Peyer's patch (tissue), 4 donors: ENCODE data around the gene LHB. TPM values are rescaled to one million over a fixed set of nuclear protein-coding genes. Genes with fewer than 3 reads are reported as not detected.
"Not testable (repeated sequence)": the region's sequence is repeated elsewhere in the genome, so short reads cannot be mapped to it uniquely, and the experiment has no call there.

ENCODE experiments used
- DNase-seq, 3 donors: peaks; one replicate each; pipeline ENCODE4 v3.0.0-alpha.2; 2017 to 2019
- H3K27ac ChIP-seq, 4 donors: fragments of 200-600 bp; sonication (generic); one replicate each; pipeline ENCODE4 v1.5.1; 2016 to 2019
- H3K27me3 ChIP-seq, 2 donors: fragments of 200-600 bp; sonication (generic); one replicate each; pipeline ENCODE4 v1.5.1; 2019
- H3K36me3 ChIP-seq, 3 donors: fragments of 200-600 bp; sonication (generic); one replicate each; pipeline ENCODE4 v1.5.1; 2016 to 2019
- H3K4me1 ChIP-seq, 4 donors: fragments of 200-600 bp; sonication (generic); one replicate each; pipeline ENCODE4 v1.5.1; 2016 to 2019
- H3K4me3 ChIP-seq, 4 donors: fragments of 200-600 bp; sonication (generic); 1 replicate in 3 of 4; 2 replicates in 1 of 4; pipeline ENCODE4 v1.5.1; 2016 to 2019; ENCODE audit warnings: mild to moderate bottlenecking in 1 of 4
- H3K9me3 ChIP-seq, 4 donors: fragments of 200-600 bp; sonication (generic); one replicate each; pipeline ENCODE4 v1.5.1; 2016 to 2019; ENCODE audit warnings: mild to moderate bottlenecking in 1 of 4
- POLR2A ChIP-seq, 2 donors: fragments of 450-650 bp; IDR thresholded peaks; one replicate each; pipeline ENCODE4 v1.5.1; 2017; ENCODE audit warnings: antibody characterized with exemption in 2 of 2, mild to moderate bottlenecking in 2 of 2, moderate library complexity in 2 of 2
- total RNA-seq, 4 donors: library from RNA; depleted of rRNA; stranded (reverse); fragments of >200 nt; gene quantifications; one replicate each; pipeline ENCODE4 v1.1.0, GENCODE V29; 2016
- TF ChIP-seq, protein P1 (sequence below), 6 experiments: fragments of 450-650 bp in 4 of 6; fragments of 200-600 bp in 2 of 6; sonication (generic) in 1 of 6; IDR thresholded peaks; one replicate each; pipeline ENCODE4 v1.5.1; 2017 to 2019; ENCODE audit warnings: antibody characterized with exemption in 6 of 6, mild to moderate bottlenecking in 3 of 6, moderate library complexity in 1 of 6

LHB gene
- total RNA-seq, 4 donors from 2014 or later = 15.8 TPM; not detected in 3

DNA sequence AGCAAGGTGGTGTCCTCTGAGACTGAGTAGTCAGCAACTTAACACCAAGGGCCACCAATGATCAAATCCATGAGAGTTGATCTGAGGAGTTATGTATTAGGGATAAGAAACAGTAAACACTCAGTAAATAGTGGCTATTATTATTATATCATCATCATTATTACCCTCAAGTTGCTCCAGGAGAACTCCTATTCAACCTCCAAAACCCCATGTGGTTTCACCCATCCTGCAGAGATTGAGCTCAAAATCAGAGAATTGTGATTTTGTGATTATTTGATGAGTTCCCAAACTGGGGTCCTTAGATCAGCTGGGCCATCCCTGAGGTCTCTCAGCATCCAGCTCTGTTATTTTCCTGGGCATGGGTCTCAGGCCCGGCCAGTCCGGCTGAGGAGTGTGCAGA, 44.1 kb upstream of the LHB start:
- Histone ChIP-seq H3K27me3 (peaks cover 0 to 9% of the 10 kb centered on the region in 2 donors), H3K4me3 (no peak overlapping the region), H3K4me1 (peaks cover 0 to 30% (median 13%) of the 10 kb centered on the region in 4 donors), H3K27ac (no peak overlapping the region), H3K9me3 (no peaks in the 10 kb centered on the region), H3K36me3 (no peaks in the 10 kb centered on the region)
- DNase-seq = no peak
- TF ChIP-seq, protein P1, sequence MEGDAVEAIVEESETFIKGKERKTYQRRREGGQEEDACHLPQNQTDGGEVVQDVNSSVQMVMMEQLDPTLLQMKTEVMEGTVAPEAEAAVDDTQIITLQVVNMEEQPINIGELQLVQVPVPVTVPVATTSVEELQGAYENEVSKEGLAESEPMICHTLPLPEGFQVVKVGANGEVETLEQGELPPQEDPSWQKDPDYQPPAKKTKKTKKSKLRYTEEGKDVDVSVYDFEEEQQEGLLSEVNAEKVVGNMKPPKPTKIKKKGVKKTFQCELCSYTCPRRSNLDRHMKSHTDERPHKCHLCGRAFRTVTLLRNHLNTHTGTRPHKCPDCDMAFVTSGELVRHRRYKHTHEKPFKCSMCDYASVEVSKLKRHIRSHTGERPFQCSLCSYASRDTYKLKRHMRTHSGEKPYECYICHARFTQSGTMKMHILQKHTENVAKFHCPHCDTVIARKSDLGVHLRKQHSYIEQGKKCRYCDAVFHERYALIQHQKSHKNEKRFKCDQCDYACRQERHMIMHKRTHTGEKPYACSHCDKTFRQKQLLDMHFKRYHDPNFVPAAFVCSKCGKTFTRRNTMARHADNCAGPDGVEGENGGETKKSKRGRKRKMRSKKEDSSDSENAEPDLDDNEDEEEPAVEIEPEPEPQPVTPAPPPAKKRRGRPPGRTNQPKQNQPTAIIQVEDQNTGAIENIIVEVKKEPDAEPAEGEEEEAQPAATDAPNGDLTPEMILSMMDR (IDR thresholded peaks at IDR 0.05) = no peak
- TF ChIP-seq POLR2A (IDR thresholded peaks at IDR 0.05) = no peak

DNA sequence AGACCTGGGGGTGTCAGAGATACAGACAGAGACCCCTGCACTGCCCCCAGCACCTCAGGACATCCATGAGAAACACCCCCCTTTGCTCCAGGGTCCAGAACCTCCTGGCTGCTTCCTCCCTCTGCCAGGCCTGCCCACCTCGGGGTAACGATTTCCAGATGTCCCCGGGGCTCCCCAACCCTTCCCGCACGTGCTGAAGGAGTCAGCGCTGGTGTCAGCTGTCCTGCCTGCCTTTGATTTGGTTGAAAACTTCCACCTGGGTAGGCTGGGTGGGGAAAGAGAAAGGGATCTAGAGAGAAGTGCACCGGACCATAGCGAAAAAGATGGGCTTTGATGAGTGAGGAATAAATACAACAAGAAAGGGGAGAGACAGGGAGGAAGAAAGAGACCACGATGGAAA, 42.2 kb upstream of the LHB start:
- Histone ChIP-seq H3K27ac (no peak overlapping the region), H3K4me3 (no peak overlapping the region), H3K36me3 (no peaks in the 10 kb centered on the region), H3K9me3 (no peaks in the 10 kb centered on the region), H3K4me1 (peaks cover 0 to 19% (median 10%) of the 10 kb centered on the region in 4 donors), H3K27me3 (no peaks in the 10 kb centered on the region)
- TF ChIP-seq POLR2A (IDR thresholded peaks at IDR 0.05) = no peak
- TF ChIP-seq, protein P1 (IDR thresholded peaks at IDR 0.05) = no peak
- DNase-seq = no peak

DNA sequence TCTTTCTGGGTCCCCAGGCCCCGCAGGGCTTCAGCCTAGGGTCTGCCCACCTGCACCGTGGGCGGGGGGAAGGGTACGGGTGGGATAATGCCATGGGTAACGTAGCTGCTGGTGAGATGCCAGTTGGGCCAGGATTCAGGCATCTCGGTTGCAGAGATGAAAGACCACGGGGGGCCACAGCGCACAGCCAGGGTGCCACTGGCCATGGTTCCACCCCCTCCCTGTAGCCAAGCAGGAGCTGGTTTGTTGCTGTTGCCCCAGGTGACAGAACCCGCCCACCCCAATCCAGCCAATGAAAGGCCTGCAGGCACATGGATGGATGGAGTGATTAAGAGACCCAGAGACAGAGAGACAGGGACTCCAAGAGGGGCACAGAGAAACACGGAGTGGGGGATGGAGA, 41.7 kb upstream of the LHB start:
- Histone ChIP-seq H3K27ac (no peak overlapping the region), H3K4me1 (peaks cover 0 to 19% (median 10%) of the 10 kb centered on the region in 4 donors), H3K4me3 (no peak overlapping the region), H3K36me3 (no peaks in the 10 kb centered on the region), H3K27me3 (no peaks in the 10 kb centered on the region), H3K9me3 (no peaks in the 10 kb centered on the region)
- TF ChIP-seq, protein P1 (IDR thresholded peaks at IDR 0.05) = no peak
- TF ChIP-seq POLR2A (IDR thresholded peaks at IDR 0.05) = no peak
- no peak for DNase-seq

DNA sequence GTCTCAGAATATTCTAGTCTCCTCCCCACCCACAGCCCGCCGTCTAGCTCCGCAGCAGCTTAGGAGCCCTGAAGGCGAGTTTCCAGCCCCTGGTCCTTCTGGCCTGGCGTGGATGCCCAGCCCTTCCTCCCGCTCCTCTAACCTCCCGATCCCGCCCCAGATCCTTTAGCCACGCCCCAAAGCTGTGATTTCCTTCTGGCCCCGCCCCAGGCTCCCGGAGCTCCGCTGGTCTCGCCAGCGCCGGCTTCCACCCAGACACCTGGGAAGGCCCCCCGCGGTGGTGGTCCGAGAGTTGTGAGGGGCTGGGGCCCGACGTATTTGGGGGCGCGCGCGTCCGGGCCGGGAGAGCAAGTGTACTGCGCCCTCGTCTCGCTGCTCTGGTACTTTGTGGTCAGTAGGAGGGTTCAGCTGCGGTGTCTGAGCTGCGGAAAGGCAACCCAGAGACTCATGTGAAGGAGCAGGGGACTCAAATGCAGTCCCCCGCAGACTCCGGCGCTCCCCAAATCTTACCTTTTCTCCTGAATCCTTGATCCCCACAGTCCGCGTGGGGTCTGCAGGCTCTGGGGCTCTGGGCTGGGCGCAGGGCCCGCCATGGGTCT, 40.8 kb upstream of the LHB start, which contains the start of gene CGB7:
Gene CGB7, minus strand, starts transcription at position 114 of the 599 bp plus-strand sequence. CDS start 2,374 bp downstream, outside the sequence.
- peak within 1 kb of the TSS; percentile 39 to 62 (median 60) for H3K4me3 ChIP-seq

DNA sequence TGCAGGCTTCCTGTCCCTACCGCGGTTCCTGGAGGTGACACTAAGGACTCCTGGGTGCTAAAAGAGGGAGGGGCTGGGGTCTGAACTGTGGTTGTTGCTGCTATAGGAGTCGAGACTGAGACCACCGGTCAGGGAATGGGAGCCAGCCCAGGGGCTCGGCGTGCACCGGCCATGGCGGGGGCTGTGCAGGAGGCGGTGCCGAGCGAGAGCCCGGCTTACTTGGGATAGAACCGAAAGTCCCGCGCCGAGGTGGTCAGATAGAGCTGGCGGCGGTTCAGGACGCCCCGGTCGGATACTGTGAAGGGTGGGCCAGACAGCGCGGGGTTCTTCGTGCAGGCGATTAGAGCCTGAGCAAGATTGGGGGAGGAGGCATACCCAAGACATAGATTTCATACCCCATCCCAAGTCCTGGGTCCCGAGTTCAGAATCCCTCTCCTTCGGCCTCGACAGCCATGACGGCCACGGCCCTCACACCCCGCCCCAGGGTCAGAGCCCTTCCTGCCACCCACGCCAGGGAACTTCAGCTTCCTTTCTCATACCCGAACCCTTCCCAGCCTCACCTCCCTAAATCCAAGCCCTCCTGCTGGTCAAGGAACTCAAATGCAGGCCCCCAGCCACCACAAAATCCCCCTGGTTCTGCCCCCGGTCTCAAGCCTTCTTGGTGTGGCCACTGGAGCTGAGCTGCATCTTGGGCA, 40.2 kb upstream of the LHB start:
- not testable (repeated sequence) for H3K9me3 ChIP-seq, H3K27me3 ChIP-seq, H3K36me3 ChIP-seq, DNase-seq, H3K27ac ChIP-seq
- peak overlapping the region; percentile 39 to 62 (median 60) for H3K4me3 ChIP-seq
- H3K4me1 ChIP-seq = peaks cover 0 to 19% (median 10%) of the 10 kb centered on the region in 4 donors

More for the DNA sequence above, 40.8 kb upstream of the LHB start, which contains the start of gene CGB7:
- Histone ChIP-seq H3K27me3 (no peaks in the 10 kb centered on the region), H3K36me3 (no peaks in the 10 kb centered on the region), H3K4me1 (peaks cover 0 to 19% (median 10%) of the 10 kb centered on the region in 4 donors), H3K9me3 (no peaks in the 10 kb centered on the region), H3K27ac (no peak within 1 kb of the TSS)
- TF ChIP-seq, protein P1 (IDR thresholded peaks at IDR 0.05) = no peak
- TF ChIP-seq POLR2A (IDR thresholded peaks at IDR 0.05) = no peak
- DNase-seq = peak; percentile 30 to 82 (median 81)
